Sigmoid colon (tissue), 4 donors: Measurements from ENCODE around the gene COX6A1.

Source experiments
- POLR2A ChIP-seq, 2 donors: fragments of 450-650 bp; IDR thresholded peaks; one replicate each; pipeline ENCODE4 v1.6.1; 2016; ENCODE audit warnings: antibody characterized with exemption in 2 of 2, mild to moderate bottlenecking in 2 of 2, moderate library complexity in 2 of 2
- POLR2AphosphoS5 ChIP-seq, 4 donors: sonication (generic); formaldehyde crosslinking; IDR thresholded peaks; one replicate each; pipeline ENCODE4 v1.6.1; 2017; ENCODE audit warnings: antibody characterized with exemption in 4 of 4
- TF ChIP-seq, protein P1 (sequence below), 4 experiments: fragments of 450-650 bp in 3 of 4; fragments of 200-600 bp in 1 of 4; IDR thresholded peaks; one replicate each; pipeline ENCODE4 v1.5.1; 2016 to 2019; ENCODE audit warnings: antibody characterized with exemption in 4 of 4, mild to moderate bottlenecking in 3 of 4, moderate library complexity in 2 of 4

DNA sequence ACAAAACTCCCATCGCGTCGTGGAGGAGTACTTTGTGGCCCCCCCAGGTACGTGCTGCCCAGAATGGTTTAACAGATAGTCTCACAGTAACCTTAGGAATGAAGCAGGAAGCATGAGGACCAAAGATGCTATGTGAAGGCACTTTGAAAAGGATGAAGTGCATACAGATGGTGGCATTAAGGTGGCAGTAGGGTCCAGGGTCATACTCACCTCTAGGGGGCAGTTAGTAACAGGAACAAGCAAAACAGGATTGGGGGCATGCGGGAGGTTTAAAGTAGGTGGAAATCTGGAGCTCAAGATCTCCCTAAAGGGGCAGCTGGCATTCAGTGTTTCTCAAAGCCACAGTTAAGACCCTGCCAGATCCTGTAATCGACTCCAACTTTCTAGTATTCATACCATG lies 19.2 kb downstream of the COX6A1 start:
- TF ChIP-seq, protein P1, sequence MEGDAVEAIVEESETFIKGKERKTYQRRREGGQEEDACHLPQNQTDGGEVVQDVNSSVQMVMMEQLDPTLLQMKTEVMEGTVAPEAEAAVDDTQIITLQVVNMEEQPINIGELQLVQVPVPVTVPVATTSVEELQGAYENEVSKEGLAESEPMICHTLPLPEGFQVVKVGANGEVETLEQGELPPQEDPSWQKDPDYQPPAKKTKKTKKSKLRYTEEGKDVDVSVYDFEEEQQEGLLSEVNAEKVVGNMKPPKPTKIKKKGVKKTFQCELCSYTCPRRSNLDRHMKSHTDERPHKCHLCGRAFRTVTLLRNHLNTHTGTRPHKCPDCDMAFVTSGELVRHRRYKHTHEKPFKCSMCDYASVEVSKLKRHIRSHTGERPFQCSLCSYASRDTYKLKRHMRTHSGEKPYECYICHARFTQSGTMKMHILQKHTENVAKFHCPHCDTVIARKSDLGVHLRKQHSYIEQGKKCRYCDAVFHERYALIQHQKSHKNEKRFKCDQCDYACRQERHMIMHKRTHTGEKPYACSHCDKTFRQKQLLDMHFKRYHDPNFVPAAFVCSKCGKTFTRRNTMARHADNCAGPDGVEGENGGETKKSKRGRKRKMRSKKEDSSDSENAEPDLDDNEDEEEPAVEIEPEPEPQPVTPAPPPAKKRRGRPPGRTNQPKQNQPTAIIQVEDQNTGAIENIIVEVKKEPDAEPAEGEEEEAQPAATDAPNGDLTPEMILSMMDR (IDR thresholded peaks at IDR 0.05) = no peak
- no peak for TF ChIP-seq POLR2A (IDR thresholded peaks at IDR 0.05)
- no peak for TF ChIP-seq POLR2AphosphoS5 (IDR thresholded peaks at IDR 0.05)
